Limb (tissue), 2 donors: ENCODE data around the gene CIB4.

Source experiments
- DNase-seq, 2 donors: peaks; one replicate each; pipeline ENCODE4 v3.0.0-alpha.2; 2016; ENCODE audit errors: extremely low spot score in 2 of 2

Gene CIB4

GRCh38 chr2:26623541-26624495, 17.3 kb downstream of the CIB4 start:
- DNase-seq, result no peak

- no peak for DNase-seq
Measured at GRCh38 chr2:26621469-26622199, 19.5 kb downstream of the CIB4 start.

- DNase-seq, result no peak
Measured at GRCh38 chr2:26620031-26620605, 21.0 kb downstream of the CIB4 start.

GRCh38 chr2:26619521-26619951, 21.6 kb downstream of the CIB4 start:
- DNase-seq, result peak in 1 of 2 donors; percentile 5

- peak in 1 of 2 donors; percentile 11 for DNase-seq
Measured at GRCh38 chr2:26619096-26619495, 22.1 kb downstream of the CIB4 start.

GRCh38 chr2:26618611-26619010, 22.6 kb downstream of the CIB4 start:
- peak in 1 of 2 donors; percentile 17 for DNase-seq

- DNase-seq, result peak in 1 of 2 donors; percentile 20
Measured at GRCh38 chr2:26617588-26618083, 23.5 kb downstream of the CIB4 start.

GRCh38 chr2:26616706-26617587, 24.2 kb downstream of the CIB4 start:
- DNase-seq, result peak in 1 of 2 donors; percentile 21

- DNase-seq, result peak in 1 of 2 donors; percentile 50
Measured at GRCh38 chr2:26615860-26616705, 25.1 kb downstream of the CIB4 start.

GRCh38 chr2:26615336-26615859, 25.8 kb downstream of the CIB4 start:
- DNase-seq, result peak in 1 of 2 donors; percentile 32

GRCh38 chr2:26614216-26615138, 26.7 kb downstream of the CIB4 start:
- DNase-seq, result peak in 1 of 2 donors; percentile 32

- peak in 1 of 2 donors; percentile 33 for DNase-seq
Measured at GRCh38 chr2:26613241-26614215, 27.6 kb downstream of the CIB4 start.

- no peak for DNase-seq
Measured at GRCh38 chr2:26612522-26613240, 28.5 kb downstream of the CIB4 start.

- DNase-seq, result peak in 1 of 2 donors; percentile 20
Measured at GRCh38 chr2:26612034-26612433, 29.1 kb downstream of the CIB4 start.

- DNase-seq, result peak in 1 of 2 donors; percentile 6
Measured at GRCh38 chr2:26610504-26611335, 30.4 kb downstream of the CIB4 start.
